Right lobe of liver (tissue), 4 donors: ENCODE data around the gene FNDC8.

Experiments
- POLR2A ChIP-seq: fragments of 450-650 bp; IDR thresholded peaks from one replicate; pipeline ENCODE4 v1.6.1; 2017; ENCODE audit warnings: antibody characterized with exemption, mild to moderate bottlenecking
- TF ChIP-seq, protein P1 (sequence below), 4 donors: fragments of 200-600 bp in 3 of 4; fragments of 450-650 bp in 1 of 4; IDR thresholded peaks; one replicate each; pipeline versions ENCODE4 v1.5.1 to v1.8.0; 2016 to 2022; ENCODE audit warnings: antibody characterized with exemption in 4 of 4, mild to moderate bottlenecking in 2 of 4
- donor health status: DM: no; HTN: no; CAD: no.
- donor health status: DM: no; HTN: no; CAD: no.
- donor health status: DM: no; HTN: yes; CAD: no.

DNA sequence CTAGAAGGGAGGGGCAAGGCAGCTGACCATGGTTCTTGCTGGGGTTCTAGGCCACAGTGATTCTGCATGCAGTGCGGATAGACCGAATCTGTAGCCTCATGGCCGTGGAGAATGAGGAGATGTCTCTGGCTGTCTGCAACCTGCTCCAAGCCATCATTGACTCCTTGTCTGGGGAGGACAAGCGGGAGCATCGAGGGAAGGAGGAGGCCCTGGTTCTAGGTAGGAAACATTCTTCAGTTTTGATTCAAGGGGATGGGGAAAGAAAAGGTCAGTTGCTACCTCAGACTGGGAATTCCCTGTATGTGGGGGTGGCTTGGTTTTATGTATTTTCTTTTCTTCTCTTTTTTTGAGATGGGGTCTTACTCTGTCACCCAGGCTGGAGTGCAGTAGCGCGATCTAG lies 33.8 kb downstream of the FNDC8 start:
- TF ChIP-seq, protein P1, sequence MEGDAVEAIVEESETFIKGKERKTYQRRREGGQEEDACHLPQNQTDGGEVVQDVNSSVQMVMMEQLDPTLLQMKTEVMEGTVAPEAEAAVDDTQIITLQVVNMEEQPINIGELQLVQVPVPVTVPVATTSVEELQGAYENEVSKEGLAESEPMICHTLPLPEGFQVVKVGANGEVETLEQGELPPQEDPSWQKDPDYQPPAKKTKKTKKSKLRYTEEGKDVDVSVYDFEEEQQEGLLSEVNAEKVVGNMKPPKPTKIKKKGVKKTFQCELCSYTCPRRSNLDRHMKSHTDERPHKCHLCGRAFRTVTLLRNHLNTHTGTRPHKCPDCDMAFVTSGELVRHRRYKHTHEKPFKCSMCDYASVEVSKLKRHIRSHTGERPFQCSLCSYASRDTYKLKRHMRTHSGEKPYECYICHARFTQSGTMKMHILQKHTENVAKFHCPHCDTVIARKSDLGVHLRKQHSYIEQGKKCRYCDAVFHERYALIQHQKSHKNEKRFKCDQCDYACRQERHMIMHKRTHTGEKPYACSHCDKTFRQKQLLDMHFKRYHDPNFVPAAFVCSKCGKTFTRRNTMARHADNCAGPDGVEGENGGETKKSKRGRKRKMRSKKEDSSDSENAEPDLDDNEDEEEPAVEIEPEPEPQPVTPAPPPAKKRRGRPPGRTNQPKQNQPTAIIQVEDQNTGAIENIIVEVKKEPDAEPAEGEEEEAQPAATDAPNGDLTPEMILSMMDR (IDR thresholded peaks at IDR 0.05) = no peak
- no peak for TF ChIP-seq POLR2A
